GM18873 (cell line): ENCODE results near the gene CALHM6.

ENCODE experiments used
- ATAC-seq: cut with Tn5 transposase; IDR thresholded peaks from one replicate; pipeline ENCODE4 v1.9.1; 2021; ENCODE audit warnings: mild to moderate bottlenecking, moderate library complexity, moderate number of reproducible peaks; ENCODE audit not compliant: unreplicated experiment, low FRiP score

CALHM6 gene

DNA sequence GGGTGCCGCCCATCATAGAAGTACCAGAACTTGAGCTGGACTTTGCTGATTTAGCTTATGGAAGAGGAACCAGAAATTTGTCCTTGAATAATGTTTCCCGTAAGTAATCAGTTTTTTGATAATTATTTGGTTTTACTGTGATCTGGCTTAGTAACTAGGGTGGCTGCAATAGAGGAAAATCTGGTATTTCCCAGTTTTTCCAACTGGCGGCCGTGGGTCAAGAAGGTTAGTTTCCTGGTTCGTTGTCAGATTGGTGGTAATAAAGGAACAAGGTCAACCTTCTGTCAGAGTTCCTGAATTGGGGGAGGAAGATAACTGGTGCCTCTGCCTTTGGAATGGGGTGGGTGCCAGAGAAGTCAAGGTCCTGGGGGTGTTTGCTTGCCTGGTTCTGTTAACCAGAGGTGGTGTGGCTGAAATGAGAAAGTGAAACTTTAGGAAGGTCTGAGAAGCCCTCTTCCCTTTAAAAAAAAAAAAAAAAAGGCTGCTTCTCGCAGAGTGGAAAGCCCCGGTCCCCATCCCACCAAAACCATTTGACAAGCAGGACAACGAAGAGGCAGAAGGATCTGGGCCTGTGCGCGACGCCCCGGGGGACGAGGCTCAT, at the start of gene CALHM6:
CALHM6 (plus strand) TSS at position 45 of the 601 bp plus-strand sequence; CDS start at position 600, 555 bp downstream.
- peak; percentile 2 for ATAC-seq

DNA sequence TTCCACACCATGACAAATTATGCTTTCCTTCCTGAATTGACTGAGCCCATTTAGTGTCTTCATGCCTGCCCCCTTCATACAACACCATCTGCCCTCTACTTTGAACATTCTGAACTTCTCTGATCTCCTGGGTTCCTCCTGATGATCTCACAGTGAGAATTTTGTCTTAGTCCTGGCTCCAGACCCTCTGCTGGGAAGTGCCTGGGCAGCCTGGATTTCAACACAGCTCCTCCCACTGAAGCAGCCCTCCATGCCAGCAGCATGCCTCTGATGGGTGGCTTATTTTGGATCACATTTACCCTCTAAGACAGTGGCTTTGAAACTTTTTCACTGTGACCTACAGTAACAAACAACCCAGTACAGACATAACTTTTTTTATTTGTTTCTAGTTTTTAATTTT, 48.9 kb upstream of the CALHM6 start:
- no peak for ATAC-seq

DNA sequence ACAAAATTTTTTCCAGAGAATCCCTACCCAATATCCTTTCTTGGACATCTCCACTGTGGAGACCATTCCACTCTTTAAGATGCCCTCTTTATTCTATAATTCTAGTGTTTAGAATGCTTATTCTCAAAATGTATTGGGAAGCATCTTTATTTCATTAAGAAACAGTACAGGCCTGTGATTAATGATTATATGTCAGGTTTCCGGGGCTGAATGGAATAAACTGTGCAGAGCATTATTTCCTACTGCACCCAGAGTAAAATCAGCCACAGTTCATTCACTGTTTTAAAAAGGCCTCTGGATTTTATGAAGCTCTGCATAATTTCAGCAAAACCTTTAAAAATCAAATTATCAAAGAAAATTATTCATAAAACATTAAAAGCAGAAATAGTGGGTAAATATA, 47.8 kb upstream of the CALHM6 start:
- ATAC-seq: no peak

DNA sequence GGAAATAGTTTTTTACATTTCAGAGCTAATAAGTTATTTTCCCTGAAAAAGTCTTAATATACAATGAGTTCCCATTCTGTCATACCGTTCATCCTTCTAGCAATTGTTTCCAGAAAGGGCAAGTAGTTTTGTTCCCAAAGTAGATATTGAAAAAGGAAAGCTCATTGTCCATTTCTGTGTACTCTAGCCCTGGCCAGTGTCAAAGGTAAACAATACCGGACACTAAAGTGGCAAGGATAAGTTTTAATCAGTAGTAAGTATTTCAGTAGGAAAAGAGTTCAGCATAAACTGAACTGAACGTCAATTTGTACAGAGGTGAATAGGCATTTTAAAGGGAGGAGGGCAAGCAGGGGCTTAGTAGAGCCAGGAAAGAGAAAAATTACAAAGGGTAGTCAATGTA, 43.5 kb upstream of the CALHM6 start:
- no peak for ATAC-seq

DNA sequence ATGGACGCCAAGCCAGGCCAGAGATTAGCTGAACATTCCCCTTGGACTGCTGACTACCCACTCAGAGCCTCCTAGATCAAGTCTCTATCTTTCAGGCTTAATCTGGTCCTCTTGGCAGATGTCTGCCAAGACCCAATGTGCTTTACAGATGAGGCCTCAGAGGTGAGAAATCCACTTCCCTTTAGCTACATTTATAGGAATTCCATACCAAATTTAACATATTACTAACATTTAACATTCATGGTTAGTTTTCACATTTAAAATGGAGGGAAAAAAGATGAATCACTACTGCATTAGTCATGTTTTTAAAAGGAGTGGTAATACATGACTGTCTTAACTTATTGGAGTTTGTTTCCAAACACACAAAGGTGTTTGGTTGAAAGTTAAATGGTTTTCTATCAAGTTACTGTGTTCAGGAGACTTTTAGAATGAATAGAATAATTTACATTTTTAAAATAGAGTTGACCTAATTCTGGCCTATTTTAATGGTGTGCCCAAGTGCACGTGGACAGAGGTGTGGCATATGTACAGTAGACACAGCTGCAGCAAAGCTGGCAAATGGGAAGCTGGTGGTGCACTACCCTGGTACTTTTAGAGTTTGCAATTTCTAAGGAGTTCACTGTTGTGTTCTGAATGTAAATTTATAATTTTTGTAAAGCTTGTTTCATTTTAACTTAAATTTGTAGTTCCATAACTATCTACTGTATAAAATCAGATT, 41.9 kb upstream of the CALHM6 start:
- ATAC-seq: no peak

DNA sequence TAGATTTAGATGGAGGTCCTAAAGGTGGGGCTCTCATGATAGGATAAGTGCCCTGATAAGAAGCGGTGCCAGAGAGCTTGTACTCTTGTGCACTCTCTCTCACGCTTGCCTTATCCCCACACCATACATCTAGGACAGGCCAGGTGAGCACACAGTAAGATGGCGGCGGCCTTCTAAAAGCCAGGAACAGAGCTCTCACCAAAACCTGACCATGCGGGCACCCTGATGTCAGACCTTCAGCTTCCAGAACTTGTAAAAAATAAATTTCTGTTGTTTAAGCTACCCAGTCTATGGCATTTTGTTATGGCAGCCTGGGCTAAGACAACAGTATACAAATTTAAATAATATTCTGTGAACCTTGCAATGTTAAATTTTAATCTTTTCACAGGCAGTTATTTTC, 40.8 kb upstream of the CALHM6 start:
- no peak for ATAC-seq

DNA sequence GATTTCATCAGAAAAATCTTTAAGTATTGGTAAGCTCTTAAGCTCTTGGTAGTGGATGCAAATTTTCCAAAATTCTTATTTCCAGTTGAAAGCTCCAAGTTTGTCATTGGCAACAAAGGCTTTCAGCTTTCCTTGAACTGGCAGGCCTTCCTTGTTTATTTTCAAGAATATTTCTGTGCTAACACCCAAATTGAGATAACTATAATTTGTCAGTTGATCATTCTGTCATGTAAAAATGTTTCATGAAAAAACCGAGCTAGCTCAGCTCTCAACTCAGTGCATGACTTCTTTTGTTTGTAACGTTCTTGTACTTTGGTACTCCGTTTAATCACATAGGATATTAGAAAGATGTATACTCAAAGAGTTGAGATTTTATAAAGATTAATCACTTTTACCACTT, 38.9 kb upstream of the CALHM6 start:
- ATAC-seq: no peak

DNA sequence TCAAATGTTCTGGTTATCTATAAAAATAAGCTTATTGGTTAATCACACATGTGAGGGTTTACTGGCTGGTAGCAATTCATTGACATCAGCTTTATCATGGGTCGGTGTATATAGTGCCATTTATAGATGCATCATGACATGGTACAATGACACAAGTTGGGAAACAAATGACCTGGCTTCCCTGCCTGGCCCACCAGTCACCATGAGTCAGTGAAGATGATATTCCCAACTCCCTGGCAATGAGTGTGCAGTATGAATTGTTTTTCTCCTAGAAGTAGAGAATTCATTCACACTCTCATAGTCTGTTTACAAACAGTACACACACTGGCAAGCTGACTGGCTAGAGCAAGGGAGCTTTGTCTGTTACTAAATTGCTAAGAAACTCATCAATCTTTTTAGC, 37.2 kb upstream of the CALHM6 start:
- ATAC-seq: no peak

DNA sequence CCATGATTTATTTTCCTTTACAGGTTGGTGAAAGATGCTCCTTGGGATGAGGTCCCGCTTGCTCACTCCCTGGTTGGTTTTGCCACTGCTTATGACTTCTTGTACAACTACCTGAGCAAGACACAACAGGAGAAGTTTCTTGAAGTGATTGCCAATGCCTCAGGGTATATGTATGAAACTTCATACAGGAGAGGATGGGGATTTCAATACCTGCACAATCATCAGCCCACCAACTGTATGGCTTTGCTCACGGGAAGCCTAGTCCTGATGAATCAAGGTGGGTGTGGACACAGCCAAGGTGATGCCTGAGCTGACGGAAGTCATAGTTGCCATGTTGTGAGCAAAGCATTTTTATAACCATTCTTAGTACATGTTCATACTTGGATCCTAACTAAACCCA, 34.6 kb upstream of the CALHM6 start:
- no peak for ATAC-seq

DNA sequence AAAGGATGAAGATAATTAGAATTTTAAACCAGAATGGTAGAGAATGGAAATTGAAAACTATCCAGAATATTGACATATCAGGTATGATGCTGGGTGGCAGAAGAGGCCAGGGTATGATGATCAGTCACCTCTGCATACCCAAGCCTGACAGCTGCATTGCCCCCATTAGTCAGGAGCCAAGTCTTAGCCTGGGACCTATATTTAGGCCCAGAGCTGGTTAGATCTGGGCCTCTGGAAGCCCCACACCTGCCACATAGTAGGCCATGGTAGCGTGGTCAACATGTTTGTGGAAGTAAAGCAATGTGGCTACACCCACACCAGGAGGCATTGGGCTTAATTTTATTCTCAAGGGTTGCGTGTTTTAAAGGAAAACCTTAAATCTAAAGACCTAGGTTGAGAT, 32.1 kb upstream of the CALHM6 start:
- ATAC-seq: no peak

DNA sequence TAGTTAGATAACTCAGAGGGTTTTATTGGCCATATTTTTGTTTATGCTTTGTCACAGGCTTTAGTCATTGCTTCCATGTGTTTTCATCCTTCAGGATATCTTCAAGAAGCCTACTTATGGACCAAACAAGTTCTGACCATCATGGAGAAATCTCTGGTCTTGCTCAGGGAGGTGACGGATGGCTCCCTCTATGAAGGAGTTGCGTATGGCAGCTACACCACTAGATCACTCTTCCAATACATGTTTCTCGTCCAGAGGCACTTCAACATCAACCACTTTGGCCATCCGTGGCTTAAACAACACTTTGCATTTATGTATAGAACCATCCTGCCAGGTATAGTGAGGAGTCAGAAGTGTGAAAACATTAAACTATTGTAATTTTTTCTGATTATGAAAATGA, 30.3 kb upstream of the CALHM6 start:
- no peak for ATAC-seq

DNA sequence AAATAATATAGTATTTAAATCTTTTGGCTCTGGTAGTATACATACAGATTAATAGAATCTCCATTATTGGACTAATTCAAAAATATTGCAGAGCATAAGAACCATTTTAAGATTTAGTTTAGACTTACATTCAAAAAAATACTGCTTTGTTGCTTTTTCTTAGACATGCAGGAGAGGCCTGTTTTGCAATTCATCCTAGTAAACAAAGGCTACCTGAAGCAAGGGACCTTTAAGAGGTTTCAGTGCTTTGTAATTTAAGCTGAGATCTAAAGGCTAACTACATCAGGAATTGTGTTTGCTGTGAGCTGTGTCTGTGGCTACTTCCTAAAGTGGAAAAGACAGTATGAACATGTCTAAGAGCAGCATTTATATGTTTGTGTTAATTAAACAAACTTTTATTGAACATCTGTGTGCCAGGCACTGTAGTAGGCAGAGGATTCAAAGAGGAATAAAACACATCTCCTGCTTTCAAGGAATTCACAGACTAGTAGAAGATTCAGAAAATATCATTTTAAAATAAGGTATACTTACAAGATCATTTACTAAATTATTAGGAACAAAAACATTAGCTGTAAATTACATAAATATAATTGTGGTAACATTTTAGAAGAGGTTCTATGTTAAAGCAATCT, 29.1 kb upstream of the CALHM6 start:
- no peak for ATAC-seq

DNA sequence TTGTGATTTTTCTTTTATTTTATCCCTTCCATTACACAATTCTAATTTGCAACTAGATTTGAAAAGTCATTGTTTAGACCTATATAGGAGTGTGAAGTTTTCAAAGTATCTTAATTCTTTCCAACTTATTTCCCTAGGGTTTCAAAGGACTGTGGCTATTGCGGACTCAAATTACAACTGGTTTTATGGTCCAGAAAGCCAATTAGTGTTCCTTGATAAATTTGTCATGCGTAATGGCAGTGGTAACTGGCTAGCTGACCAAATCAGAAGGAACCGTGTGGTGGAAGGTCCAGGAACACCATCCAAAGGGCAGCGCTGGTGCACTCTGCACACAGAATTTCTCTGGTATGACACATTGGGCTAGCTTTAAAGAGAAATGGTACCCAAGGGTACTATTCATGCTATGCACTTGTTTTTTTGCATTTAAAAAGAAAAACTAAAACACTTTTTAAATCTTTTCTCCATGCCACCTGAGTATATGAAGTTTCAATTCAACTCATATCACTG, 27.9 kb upstream of the CALHM6 start:
- ATAC-seq: no peak

DNA sequence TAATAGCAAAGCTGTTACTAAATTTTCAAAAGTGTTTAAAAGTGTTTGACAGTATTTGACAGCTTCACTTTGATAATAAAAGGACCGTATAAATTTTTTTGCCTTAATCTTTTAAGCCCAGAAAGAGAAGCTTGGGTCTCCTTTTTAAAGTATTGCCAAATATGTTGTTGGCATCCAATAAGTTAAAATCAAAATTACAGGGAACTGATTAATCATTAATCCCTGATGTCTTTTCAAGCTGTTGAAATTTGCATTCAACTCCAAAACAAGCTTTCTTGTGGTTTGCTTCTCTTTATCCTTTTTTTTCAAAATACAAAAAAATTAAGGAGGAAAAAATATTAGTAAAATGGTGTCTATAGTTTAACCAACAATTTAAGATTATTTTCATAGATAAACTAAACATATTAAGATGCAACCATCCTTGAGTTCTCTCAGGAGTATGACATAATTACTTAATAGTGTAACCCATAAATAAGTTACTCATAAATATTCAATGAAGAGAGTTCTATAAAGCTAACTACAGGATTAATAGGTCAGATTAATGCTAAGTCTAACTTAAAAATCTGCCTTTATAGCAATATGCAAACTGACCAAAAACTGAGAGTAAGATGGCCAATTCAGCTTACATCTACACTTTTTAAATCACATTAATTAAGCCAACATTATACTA, 27.0 kb upstream of the CALHM6 start:
- ATAC-seq: no peak

DNA sequence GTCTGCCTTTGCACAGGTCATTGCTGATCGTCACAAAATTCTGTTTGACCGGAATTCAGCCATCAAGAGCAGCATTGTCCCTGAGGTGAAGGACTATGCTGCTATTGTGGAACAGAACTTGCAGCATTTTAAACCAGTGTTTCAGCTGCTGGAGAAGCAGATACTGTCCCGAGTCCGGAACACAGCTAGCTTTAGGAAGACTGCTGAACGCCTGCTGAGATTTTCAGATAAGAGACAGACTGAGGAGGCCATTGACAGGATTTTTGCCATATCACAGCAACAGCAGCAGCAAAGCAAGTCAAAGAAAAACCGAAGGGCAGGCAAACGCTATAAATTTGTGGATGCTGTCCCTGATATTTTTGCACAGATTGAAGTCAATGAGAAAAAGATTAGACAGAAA, 24.6 kb upstream of the CALHM6 start:
- no peak for ATAC-seq

DNA sequence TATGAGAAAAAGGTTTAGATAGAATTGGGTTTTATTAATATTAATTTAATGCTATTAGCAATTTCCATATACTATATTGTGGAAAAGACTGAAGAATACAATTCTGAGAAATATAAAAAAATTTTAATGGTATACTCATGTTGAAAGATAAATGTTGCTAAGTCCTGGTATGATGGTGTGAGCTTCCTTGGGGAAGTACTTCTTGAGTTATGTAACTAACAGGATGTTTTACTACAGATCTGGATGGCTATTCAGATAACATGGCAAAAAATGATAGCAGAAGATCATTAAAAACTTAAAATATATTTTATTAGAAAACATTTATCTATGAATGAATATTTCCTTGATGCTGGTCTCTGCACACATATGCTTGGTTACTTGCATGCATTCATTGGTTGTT, 23.5 kb upstream of the CALHM6 start:
- no peak for ATAC-seq

DNA sequence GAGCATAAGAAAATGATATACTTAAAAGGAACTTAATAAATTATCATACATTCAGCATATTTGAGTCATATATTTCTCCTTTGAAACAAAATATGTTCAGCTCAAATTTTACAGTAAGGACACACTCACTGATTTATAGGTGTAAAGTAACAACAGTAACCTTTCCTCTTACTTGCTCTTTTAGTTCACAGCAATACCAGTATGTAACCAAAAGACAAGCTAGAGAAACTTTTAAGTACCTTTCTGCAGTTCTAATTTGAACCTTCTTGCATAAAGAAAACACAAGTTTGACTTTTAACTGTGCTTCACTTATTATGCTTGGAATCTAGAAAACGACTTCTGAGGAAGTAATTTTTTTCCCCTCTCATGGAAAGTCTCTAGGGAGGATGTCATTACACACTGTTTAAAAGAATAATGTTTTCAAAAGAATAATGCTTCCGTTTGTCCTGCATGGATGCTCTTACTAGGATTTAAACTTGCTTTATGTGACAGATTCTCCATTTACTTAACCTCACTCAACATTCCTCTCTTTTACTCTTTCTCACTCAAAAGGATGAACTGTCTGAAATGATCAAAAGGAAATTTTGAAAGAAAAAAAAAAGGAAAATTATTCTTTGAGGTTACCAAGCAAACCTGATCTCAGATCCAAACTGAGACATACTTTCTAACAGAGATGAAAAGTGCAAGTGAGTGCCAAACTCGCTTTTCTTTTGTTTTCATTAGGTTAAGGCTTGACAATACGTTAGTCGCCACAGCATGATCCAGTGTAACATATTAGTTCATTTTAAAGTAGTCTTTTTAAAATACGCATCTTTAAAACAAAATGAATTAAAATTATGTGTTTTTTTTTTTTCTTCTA, 22.4 kb upstream of the CALHM6 start:
- no peak for ATAC-seq

DNA sequence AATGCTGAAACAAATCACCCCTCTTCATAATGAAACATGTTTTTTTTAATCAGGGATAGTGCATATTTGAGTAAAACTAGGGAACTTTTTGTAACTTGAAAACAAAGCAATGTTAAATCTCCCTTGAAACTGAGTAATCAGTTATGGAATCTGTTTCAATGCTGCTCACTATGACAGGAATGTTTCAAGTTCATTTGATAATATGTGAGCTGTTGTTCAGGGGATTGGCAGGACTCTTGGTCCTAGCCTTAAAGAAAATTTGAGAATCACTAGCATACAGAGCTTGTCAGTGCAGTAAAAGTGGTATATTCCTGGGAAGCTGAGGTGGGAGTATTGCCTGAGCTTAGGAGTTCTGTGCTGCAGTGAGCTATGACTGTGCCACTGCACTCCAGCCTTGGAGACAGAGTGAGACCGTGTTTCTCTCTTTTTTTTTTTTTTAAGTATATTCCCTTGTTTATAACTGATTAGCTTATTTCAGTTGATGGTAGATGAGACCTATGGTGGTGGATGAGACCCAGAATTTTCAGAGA, 21.6 kb upstream of the CALHM6 start:
- ATAC-seq: no peak

DNA sequence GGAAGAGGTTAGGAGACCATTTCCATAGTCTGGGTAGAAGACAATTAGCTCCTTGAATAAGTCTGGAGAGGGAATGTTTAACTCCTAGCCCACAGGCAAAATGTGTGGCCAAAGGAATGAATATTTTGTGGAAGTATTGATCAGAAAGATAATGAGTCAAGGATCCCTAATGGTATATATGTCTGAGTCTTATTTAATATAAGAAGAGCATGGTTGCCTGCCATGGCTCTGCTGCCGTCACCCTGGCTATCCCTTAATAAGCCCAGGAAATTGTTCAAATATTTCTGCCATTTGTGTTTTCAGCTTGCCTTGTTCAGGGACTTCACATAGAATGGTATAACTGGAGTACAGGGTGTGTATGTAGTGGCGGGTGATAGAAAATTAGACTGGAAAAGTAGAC, 18.1 kb upstream of the CALHM6 start:
- ATAC-seq: no peak

DNA sequence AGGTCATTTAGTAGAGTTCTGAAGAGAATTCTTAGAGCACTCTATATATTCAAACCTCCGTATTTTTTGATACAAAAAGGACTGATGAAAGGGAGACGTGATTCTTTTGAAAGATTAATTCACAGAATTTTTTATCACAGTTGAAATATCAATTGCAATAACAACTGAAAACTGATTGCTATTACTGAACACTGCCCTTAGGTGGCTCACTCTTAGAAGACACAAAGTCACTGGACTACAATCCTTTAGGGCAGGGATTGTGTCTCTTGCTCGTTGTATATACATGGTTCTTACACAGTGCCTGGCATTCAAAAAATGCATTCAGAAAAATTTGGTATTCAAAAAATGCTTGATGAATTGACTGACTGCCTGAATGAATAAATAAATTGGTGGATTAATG, 17.1 kb upstream of the CALHM6 start:
- peak; percentile 46 for ATAC-seq
